SH-SY5Y (cell line): ENCODE results near the gene TMEM119.

Source experiments
- GATA2 ChIP-seq: IDR thresholded peaks from 2 replicates; pipeline ENCODE4 v1.6.1; 2011; ENCODE audit warnings: mild to moderate bottlenecking, low read depth, low read length
- GATA3 ChIP-seq: IDR thresholded peaks from 2 replicates; pipeline ENCODE4 v1.6.1; 2011; ENCODE audit warnings: low read depth, mild to moderate bottlenecking, low read length, moderate library complexity

- TF ChIP-seq GATA2 (no peak), GATA3 (no peak)
Observed at GRCh38 chr12:108638141-108638827, 40.4 kb upstream of the TMEM119 start.
